Memory B cell (primary cell): ENCODE measurements around the gene ARHGAP31.
A peak's percentile ranks its signal among the peaks of the same experiment; 100 is the strongest.
"Not testable (repeated sequence)": the region's sequence is repeated elsewhere in the genome, so short reads cannot be mapped to it uniquely, and the experiment has no call there.

ENCODE experiments used
- ATAC-seq: fragments of 150-1000 bp; cut with Tn5 transposase; 2 replicates; pipeline ENCODE4 v1.10.0; 2021; ENCODE audit warnings: low read depth, mild to moderate bottlenecking, moderate library complexity
- DNase-seq, 2 donors: peaks; one replicate each; pipeline ENCODE4 v3.0.0; 2022; ENCODE audit warnings: low spot score in 2 of 2
- H3K27ac Mint-ChIP-seq: one replicate; pipeline ENCODE4 v1.8.0; 2022; ENCODE audit warnings: mild to moderate bottlenecking, moderate library complexity, mixed read lengths
- H3K27me3 Mint-ChIP-seq: one replicate; pipeline ENCODE4 v1.8.0; 2022; ENCODE audit warnings: mixed read lengths
- H3K36me3 Mint-ChIP-seq: one replicate; pipeline ENCODE4 v1.8.0; 2022; ENCODE audit warnings: mild to moderate bottlenecking, mixed read lengths
- H3K4me1 Mint-ChIP-seq: one replicate; pipeline ENCODE4 v1.8.0; 2022; ENCODE audit warnings: mixed read lengths
- H3K4me3 Mint-ChIP-seq: one replicate; pipeline ENCODE4 v1.8.0; 2022; ENCODE audit warnings: mild to moderate bottlenecking, moderate library complexity, mixed read lengths
- H3K9me3 Mint-ChIP-seq: one replicate; pipeline ENCODE4 v1.8.0; 2022; ENCODE audit warnings: mixed read lengths

ARHGAP31 gene

DNA sequence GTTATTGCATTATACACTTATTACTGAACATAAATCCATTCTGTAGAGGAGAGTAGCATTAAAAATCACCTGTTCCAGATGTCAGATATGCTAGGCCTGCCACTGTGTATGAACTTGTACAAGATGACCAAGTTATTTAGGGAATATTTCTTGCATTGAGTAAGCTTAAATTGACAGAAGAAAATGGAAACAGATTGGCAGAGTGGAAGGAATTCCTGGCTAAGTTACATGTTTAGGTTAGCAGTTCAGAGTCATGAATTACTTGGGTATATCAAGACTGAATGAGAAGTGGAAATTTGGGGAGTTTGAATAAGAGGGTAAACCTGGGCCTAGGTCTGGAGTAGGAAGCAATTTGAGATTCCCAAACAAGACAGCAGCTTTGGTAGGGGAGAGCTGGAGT, 44.6 kb downstream of the ARHGAP31 start:
- Mint-ChIP-seq H3K4me3 (no peak overlapping the region), H3K36me3 (peaks cover 4% of the 10 kb centered on the region), H3K27me3 (no peaks in the 10 kb centered on the region), H3K9me3 (no peaks in the 10 kb centered on the region), H3K27ac (no peak overlapping the region), H3K4me1 (peaks cover 20% of the 10 kb centered on the region)
- DNase-seq (no peak), ATAC-seq (no peak)

DNA sequence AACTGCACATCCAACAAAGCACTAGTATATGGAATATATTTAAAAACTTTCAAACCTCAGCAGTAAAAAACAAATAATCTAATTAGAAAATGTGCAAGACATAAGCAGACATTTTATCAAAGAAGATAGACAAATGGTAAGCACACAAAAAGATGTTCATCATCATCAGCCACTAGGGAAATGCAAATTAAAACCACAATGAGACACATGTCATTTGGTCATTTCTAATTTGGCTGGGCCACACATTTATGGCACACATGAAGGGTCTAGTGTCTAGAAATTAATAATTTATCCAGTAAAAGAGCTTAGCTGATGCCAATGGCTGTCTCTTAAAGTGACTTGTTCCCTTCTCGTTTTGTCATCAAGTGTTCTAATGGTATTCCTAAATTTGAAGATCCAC, 45.8 kb downstream of the ARHGAP31 start:
- Mint-ChIP-seq H3K4me1 (peaks cover 21% of the 10 kb centered on the region), H3K36me3 (peaks cover 4% of the 10 kb centered on the region), H3K27me3 (no peaks in the 10 kb centered on the region), H3K9me3 (no peaks in the 10 kb centered on the region), H3K27ac (peak overlapping the region; percentile 31), H3K4me3 (no peak overlapping the region)
- ATAC-seq: no peak
- DNase-seq: no peak

DNA sequence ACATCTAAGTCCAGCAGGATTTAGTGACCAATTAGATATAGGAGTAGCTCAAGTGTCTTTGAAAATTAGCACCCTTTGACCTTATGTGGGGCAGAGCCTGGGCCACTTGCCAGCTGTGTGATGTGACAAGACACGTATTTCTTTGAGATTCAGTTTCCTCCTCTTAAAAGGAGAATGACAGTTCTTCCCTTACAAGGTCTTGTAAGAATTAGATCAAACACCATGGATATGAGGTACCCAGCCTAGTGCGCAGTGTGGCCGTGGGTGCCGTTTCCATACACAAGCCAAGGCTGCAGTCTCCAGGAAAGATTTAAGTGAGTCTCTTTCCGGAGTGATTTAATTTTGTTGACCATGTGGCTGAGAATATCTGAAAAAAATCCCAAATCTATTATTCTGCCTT, 46.3 kb downstream of the ARHGAP31 start:
- ATAC-seq: no peak
- Mint-ChIP-seq H3K4me1 (peaks cover 21% of the 10 kb centered on the region), H3K27me3 (no peaks in the 10 kb centered on the region), H3K4me3 (no peak overlapping the region), H3K27ac (peak overlapping the region; percentile 31), H3K9me3 (no peaks in the 10 kb centered on the region), H3K36me3 (peaks cover 4% of the 10 kb centered on the region)
- DNase-seq: no peak

DNA sequence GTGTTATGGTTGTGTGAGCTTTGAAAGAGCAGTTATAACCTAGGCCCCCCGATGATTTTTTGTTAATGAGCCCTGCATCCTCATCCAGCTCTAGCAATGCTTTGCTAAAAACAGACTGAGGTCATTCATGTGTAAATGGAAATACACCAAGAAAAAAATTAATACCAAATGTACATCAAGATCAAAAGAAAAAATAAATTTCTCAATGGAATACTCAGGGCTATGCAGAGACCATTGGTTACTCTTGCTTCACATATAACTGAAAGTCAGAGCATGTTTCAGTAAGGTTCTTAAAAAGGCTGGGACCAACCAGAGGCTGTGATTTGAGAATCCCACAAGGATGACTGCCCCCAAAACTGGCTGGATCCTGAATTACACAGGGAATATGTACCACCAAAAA, 48.0 kb downstream of the ARHGAP31 start:
- DNase-seq (no peak), ATAC-seq (no peak)
- Mint-ChIP-seq H3K9me3 (no peaks in the 10 kb centered on the region), H3K27ac (peak overlapping the region; percentile 28), H3K27me3 (no peaks in the 10 kb centered on the region), H3K4me3 (no peak overlapping the region), H3K36me3 (peaks cover 4% of the 10 kb centered on the region), H3K4me1 (peaks cover 23% of the 10 kb centered on the region)

DNA sequence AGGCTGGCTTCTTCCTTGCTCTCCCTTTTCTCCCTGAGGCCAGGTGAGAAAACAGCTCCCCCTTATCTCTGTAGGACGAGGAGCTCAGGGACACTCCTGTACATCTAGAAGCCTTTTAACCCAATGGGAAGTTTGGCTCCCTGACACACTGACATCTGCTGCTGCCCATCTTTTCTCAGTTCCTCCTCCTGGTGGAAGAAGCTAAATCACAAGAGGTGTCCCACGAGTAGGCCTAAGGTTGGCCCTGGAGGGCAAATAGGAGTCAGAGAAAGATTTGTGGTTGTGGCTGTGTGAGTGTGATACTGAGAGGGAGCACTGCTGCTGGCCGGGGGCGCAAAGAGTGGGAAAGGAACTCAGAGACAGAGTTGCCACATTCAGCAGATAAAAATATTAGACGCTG, 49.5 kb downstream of the ARHGAP31 start:
- H3K4me1 Mint-ChIP-seq: peaks cover 23% of the 10 kb centered on the region
- DNase-seq (no peak), ATAC-seq (peak; percentile 84)
- peaks cover 2% of the 10 kb centered on the region for H3K36me3 Mint-ChIP-seq
- no peak overlapping the region for H3K4me3 Mint-ChIP-seq
- peak overlapping the region; percentile 61 for H3K27ac Mint-ChIP-seq
- no peaks in the 10 kb centered on the region for H3K27me3 Mint-ChIP-seq
- H3K9me3 Mint-ChIP-seq: no peaks in the 10 kb centered on the region

DNA sequence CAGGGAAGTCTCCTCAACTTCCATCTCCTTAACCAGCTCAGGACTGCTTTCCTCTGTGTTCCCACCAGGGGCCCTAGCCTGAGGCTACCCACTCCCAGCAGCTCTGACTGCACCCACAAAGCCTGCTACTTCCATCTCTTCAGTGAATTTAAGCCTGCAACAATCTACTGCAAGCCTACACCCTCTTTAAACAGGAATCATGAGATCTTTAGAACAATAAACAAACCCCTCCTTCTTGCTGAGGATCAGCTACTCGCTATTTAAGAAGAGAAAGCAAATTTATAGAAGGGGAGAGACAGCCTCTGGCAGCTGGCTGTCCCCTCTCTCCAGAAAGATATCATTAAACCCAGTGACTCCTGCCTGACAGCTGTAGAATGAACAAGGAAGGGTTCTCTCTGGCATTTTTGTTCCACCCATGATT, 51.9 kb downstream of the ARHGAP31 start:
- Mint-ChIP-seq H3K36me3 (no peaks in the 10 kb centered on the region), H3K9me3 (no peaks in the 10 kb centered on the region), H3K4me1 (peaks cover 15% of the 10 kb centered on the region), H3K4me3 (no peak overlapping the region), H3K27me3 (no peaks in the 10 kb centered on the region), H3K27ac (no peak overlapping the region)
- ATAC-seq: no peak
- no peak for DNase-seq

DNA sequence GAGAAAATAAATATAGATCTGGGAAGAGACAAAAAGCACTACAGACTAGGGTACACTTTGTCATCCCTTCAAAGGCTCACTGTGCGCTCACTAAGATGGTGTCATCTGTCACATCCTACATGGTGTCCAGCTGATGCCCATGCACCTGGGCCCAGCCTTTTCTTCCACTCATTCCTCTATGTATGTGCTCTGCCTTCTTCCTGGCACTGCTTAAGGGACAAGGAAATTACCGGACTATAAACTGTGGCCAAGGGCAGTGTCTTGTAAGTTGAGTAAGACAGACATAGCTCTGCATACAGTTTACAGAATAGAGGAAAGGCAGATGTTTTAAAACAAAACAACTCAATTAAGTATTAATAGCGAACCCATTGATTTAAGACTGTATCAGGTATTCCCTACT, 52.9 kb downstream of the ARHGAP31 start:
- peaks cover 23% of the 10 kb centered on the region for H3K4me1 Mint-ChIP-seq

DNA sequence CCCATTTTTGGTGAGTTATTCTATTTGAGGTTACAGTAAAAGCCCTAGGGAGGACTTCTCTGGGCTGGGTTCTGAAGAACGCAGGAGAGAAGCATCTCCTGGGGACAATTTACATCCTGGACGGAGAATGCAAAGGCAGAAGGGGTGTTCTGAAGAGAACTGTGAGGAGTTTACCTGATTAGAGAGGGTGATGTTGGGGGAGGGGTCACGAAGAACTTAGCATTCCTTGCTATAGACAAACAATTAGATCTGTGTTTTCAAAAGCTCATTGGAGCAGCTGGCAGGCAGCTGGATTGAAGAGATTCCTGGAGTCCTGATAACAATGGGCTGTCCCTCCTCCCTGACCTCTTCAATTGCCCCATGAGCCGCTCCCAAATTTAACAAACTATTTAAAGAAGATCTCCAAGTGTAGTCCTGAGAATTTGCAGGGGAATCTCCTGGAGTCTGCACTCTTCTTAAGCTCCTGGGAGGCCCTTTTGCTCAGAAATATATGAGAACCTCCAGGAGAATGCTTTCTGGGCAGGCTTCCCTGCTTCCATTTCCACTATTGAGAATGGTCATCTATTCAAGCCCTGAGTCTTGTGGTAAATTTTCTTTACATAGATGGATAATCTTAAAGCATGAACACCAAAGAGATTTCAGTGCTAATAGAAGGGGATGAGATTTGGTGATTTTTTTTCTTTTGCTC, 55.3 kb downstream of the ARHGAP31 start:
- DNase-seq (no peak), ATAC-seq (no peak)
- H3K9me3 Mint-ChIP-seq: no peaks in the 10 kb centered on the region
- H3K4me1 Mint-ChIP-seq: peaks cover 27% of the 10 kb centered on the region
- H3K36me3 Mint-ChIP-seq: no peaks in the 10 kb centered on the region
- no peak overlapping the region for H3K4me3 Mint-ChIP-seq
- H3K27ac Mint-ChIP-seq: peak overlapping the region; percentile 24
- no peaks in the 10 kb centered on the region for H3K27me3 Mint-ChIP-seq

More for the DNA sequence above, 52.9 kb downstream of the ARHGAP31 start:
- no peaks in the 10 kb centered on the region for H3K27me3 Mint-ChIP-seq
- H3K27ac Mint-ChIP-seq: peak overlapping the region; percentile 4
- H3K9me3 Mint-ChIP-seq: no peaks in the 10 kb centered on the region
- H3K36me3 Mint-ChIP-seq: no peaks in the 10 kb centered on the region
- H3K4me3 Mint-ChIP-seq: no peak overlapping the region
- DNase-seq (no peak), ATAC-seq (no peak)

DNA sequence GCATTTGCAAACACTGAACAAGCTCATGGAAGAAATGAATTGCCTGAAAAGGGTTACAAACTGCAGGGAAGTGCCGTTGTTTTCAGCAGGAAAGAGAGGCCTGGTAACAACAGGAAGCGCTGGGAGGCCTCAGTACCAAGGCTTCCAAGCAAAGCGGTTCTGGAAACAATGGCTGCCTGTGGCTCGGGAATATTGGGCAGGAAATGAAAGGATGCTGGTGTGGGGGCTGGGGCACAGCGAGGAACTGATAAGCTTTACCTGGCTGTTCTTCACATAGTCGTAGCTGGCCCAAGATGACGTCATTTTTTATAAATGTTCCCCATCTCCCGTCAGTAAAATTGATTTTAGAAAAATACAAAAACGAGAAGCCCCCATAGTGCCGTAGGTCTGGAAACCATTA, 55.9 kb downstream of the ARHGAP31 start:
- H3K9me3 Mint-ChIP-seq: no peaks in the 10 kb centered on the region
- ATAC-seq: no peak
- no peak for DNase-seq
- H3K27ac Mint-ChIP-seq: peak overlapping the region; percentile 24
- H3K4me3 Mint-ChIP-seq: no peak overlapping the region
- no peaks in the 10 kb centered on the region for H3K27me3 Mint-ChIP-seq
- no peaks in the 10 kb centered on the region for H3K36me3 Mint-ChIP-seq
- H3K4me1 Mint-ChIP-seq: peaks cover 27% of the 10 kb centered on the region

DNA sequence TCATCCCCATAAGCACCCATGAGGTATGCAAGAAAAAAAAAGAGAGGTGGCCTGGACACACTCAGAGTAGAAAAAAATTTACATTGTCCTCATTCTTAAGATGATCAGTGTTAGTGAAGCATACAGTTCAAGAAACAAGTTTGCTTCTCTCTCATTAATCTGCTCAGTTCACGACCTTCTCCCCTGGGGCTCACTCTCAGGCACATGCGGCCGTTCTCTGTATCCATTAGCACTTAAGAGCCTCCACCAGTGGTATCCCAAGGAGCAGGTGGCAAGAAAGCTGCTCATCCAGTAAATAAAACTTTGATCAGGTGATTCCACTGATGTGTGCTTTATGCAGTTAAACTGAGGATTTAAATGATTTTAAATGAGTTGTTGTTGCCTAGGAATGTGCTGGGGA, 57.4 kb downstream of the ARHGAP31 start:
- peak overlapping the region; percentile 68 for H3K27ac Mint-ChIP-seq

DNA sequence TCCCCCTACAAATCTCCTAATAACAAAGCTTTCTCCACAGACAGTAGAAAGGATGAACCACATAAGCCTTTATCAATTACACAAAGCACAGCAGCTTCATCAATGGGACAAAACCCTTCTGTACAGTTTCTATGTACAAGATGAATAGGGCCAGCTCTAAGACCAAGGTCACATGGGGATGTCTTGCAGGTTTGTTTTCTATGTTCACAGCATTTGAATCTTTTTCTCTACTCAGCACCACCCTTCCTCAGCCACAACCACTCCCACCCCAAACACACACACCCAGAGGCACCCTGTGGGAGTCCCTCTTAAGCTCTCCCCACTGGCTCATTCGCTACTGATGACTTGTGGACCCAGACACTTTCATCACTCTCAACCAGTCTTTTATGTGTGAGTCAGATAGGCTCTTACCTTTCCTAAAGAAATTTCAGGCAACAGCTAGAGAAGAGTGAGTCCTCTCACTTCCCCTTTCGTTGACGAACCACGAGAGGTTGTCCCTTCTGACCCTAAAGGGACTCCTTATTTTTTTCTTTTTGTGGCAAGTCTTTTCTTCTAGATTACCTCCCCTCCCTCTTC, 57.9 kb downstream of the ARHGAP31 start:
- Mint-ChIP-seq H3K4me1 (peaks cover 28% of the 10 kb centered on the region), H3K36me3 (no peaks in the 10 kb centered on the region), H3K4me3 (peak overlapping the region; percentile 37), H3K9me3 (no peaks in the 10 kb centered on the region), H3K27me3 (no peaks in the 10 kb centered on the region), H3K27ac (peak overlapping the region; percentile 68)
- DNase-seq: peak; percentile 22 to 37
- ATAC-seq: peak; percentile 84

More for the DNA sequence above, 57.4 kb downstream of the ARHGAP31 start:
- Mint-ChIP-seq H3K4me1 (peaks cover 25% of the 10 kb centered on the region), H3K27me3 (no peaks in the 10 kb centered on the region), H3K9me3 (no peaks in the 10 kb centered on the region), H3K4me3 (no peak overlapping the region), H3K36me3 (no peaks in the 10 kb centered on the region)
- ATAC-seq (no peak), DNase-seq (no peak)

DNA sequence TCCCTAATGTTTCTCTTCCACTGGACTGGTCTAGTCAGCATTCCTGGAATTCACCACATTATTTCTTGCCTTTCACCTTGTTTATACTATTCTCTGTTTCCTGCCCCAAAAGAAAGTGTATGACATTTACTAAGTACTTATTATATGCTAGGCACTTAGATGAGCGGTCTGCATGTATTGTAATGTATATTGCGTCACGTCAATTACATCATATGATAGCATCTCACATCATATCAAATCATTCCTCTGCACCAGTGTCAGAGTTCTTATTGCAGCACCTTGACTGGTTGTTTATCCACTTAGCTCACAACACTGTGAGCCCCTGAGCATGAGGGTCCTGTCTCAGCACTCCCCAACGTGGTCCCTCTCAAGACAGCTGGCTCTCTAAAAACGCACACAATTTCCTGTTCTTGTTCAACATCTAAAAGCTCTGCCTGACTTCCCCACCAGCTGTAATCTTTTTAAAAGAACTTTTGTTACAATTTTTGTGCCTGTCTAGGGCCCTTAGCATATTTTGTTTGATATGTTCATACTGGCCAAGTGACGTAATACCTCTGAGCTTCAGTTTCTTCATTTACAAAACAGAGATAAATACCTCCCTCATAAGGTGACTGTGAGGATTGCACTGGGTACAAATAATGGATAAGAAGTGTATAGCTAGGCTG, 58.8 kb downstream of the ARHGAP31 start:
- Mint-ChIP-seq H3K27me3 (no peaks in the 10 kb centered on the region), H3K4me3 (peak overlapping the region; percentile 9), H3K4me1 (peaks cover 29% of the 10 kb centered on the region), H3K9me3 (no peaks in the 10 kb centered on the region), H3K36me3 (no peaks in the 10 kb centered on the region), H3K27ac (peak overlapping the region; percentile 68)
- DNase-seq: peak in 1 of 2 donors; percentile 23
- peak; percentile 55 for ATAC-seq

DNA sequence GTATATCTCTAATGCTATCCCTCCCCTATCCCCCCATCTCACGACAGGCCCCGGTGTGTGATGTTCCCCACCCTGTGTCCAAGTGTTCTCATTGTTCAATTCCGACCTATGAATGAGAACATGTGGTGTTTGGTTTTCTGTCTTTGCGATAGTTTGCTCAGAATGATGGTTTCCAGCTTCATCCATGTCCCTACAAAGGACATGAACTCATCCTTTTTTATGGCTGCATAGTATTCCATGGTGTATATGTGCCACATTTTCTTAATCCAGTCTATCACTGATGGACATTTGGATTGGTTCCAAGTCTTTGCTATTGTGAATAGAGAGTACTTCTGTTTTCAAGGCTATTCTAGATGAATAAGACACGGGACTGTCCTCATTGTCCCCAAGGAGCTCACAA, 61.4 kb downstream of the ARHGAP31 start:
- peaks cover 41% of the 10 kb centered on the region for H3K4me1 Mint-ChIP-seq
- H3K9me3 Mint-ChIP-seq, H3K27me3 Mint-ChIP-seq, DNase-seq, H3K27ac Mint-ChIP-seq, H3K36me3 Mint-ChIP-seq, ATAC-seq, H3K4me3 Mint-ChIP-seq: not testable (repeated sequence)

DNA sequence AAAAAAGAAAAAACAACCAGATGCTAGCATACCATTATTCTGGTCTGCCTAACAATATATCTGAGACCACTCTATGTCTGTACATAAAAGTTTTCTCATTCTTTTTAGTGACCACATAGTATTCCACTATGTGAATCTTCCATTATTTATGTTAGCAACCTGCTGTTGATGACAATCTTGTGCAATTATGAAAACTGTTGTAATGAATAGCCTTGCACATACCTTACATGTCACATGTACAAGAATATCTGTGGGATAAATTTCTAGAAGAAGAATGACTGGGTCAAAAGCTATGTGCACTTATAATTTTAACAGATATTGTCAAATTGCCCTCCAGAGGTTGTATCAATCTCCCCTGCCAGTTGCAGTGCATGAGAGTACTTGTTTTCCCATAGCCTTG, 62.5 kb downstream of the ARHGAP31 start:
- Mint-ChIP-seq H3K27ac (peak overlapping the region; percentile 78), H3K4me1 (peaks cover 33% of the 10 kb centered on the region), H3K9me3 (no peaks in the 10 kb centered on the region), H3K27me3 (no peaks in the 10 kb centered on the region), H3K4me3 (peak overlapping the region; percentile 66), H3K36me3 (no peaks in the 10 kb centered on the region)
- ATAC-seq (no peak), DNase-seq (no peak)
